Mesenchymal stem cell (in vitro differentiated cells and primary cell): ENCODE results near the gene AVP.

Source experiments
- DNase-seq: peaks from one replicate; pipeline ENCODE4 v3.0.0-alpha.2; 2013
- H2AFZ ChIP-seq: one replicate; pipeline ENCODE4 v1.6.1; 2013; ENCODE audit warnings: low read depth, mild to moderate bottlenecking, control low read depth, inconsistent platforms, low read length, moderate library complexity
- H2AK5ac ChIP-seq: 2 replicates; pipeline ENCODE4 v1.6.1; 2013; ENCODE audit warnings: low read length, moderate library complexity, mild to moderate bottlenecking, inconsistent platforms; ENCODE audit not compliant: severe bottlenecking
- H2BK120ac ChIP-seq: one replicate; pipeline ENCODE4 v1.6.1; 2013; ENCODE audit warnings: low read depth, mild to moderate bottlenecking, inconsistent platforms, low read length, moderate library complexity
- H2BK12ac ChIP-seq, 2 experiments: one replicate each; pipeline ENCODE4 v1.6.1; 2013; ENCODE audit warnings: inconsistent platforms in 2 of 2, low read length in 2 of 2, mild to moderate bottlenecking in 2 of 2, moderate library complexity in 2 of 2, control low read depth in 1 of 2
- H2BK15ac ChIP-seq: one replicate; pipeline ENCODE4 v1.6.1; 2013; ENCODE audit warnings: mild to moderate bottlenecking, low read depth, inconsistent platforms; ENCODE audit not compliant: poor library complexity, severe bottlenecking
- H2BK5ac ChIP-seq: 2 replicates; pipeline ENCODE4 v1.6.1; 2013; ENCODE audit warnings: low read depth, mild to moderate bottlenecking, low read length, control low read depth, inconsistent platforms; ENCODE audit not compliant: poor library complexity, severe bottlenecking
- H3K14ac ChIP-seq, 2 experiments: one replicate each; pipeline ENCODE4 v1.6.1; 2013; ENCODE audit warnings: inconsistent platforms in 2 of 2, low read length in 2 of 2, control low read depth in 1 of 2, mild to moderate bottlenecking in 1 of 2, moderate library complexity in 1 of 2
- H3K18ac ChIP-seq, 2 experiments: one replicate each; pipeline ENCODE4 v1.6.1; 2013; ENCODE audit warnings: inconsistent platforms in 2 of 2, low read length in 2 of 2, control low read depth in 1 of 2, low read depth in 1 of 2, mild to moderate bottlenecking in 1 of 2
- H3K23ac ChIP-seq, 2 experiments: one replicate each; pipeline ENCODE4 v1.6.1; 2013; ENCODE audit warnings: inconsistent platforms in 2 of 2, low read length in 2 of 2, mild to moderate bottlenecking in 2 of 2, moderate library complexity in 2 of 2, control low read depth in 1 of 2
- H3K27ac ChIP-seq: 2 replicates; pipeline ENCODE4 v1.5.1; 2013; ENCODE audit warnings: mild to moderate bottlenecking, moderate library complexity, low read length, control low read depth, inconsistent platforms; ENCODE audit not compliant: poor library complexity, severe bottlenecking
- H3K27me3 ChIP-seq, 2 experiments: 2 replicates each; pipeline versions ENCODE4 v1.6.1 to v1.7.0; 2013; ENCODE audit warnings: low read length in 2 of 2, mild to moderate bottlenecking in 2 of 2, moderate library complexity in 2 of 2, control low read depth in 1 of 2, inconsistent platforms in 1 of 2; ENCODE audit not compliant: control insufficient read depth in 1 of 2, insufficient read depth in 1 of 2
- H3K36me3 ChIP-seq, 2 experiments: 2 replicates each; pipeline versions ENCODE4 v1.6.1 to v1.7.0; 2013; ENCODE audit warnings: low read length in 2 of 2, control low read depth in 1 of 2, inconsistent platforms in 1 of 2, low read depth in 1 of 2, mild to moderate bottlenecking in 1 of 2; ENCODE audit not compliant: insufficient read depth in 2 of 2, control insufficient read depth in 1 of 2
- H3K4ac ChIP-seq, 2 experiments: one replicate each; pipeline ENCODE4 v1.6.1; 2013; ENCODE audit warnings: inconsistent platforms in 2 of 2, low read length in 2 of 2, mild to moderate bottlenecking in 2 of 2, moderate library complexity in 2 of 2, control low read depth in 1 of 2, low read depth in 1 of 2
- H3K4me1 ChIP-seq: 2 replicates; pipeline ENCODE4 v1.6.1; 2013; ENCODE audit warnings: low read depth, low read length, control low read depth; ENCODE audit not compliant: control insufficient read depth, insufficient read depth
- H3K4me2 ChIP-seq: 2 replicates; pipeline ENCODE4 v1.6.1; 2013; ENCODE audit warnings: low read length, mild to moderate bottlenecking, inconsistent platforms; ENCODE audit not compliant: poor library complexity, severe bottlenecking
- H3K4me3 ChIP-seq, 2 experiments: 2 replicates each; pipeline versions ENCODE4 v1.5.1 to v1.7.0; 2013; ENCODE audit warnings: low read length in 2 of 2, mild to moderate bottlenecking in 2 of 2, control low read depth in 1 of 2, low read depth in 1 of 2; ENCODE audit not compliant: insufficient read depth in 1 of 2
- H3K79me1 ChIP-seq: replicated peaks from 2 replicates; pipeline ENCODE4 v1.6.1; 2013; ENCODE audit warnings: mild to moderate bottlenecking, control low read depth, low read length, inconsistent platforms; ENCODE audit not compliant: poor library complexity, severe bottlenecking
- H3K9ac ChIP-seq: 2 replicates; pipeline ENCODE4 v1.7.0; 2013; ENCODE audit warnings: mild to moderate bottlenecking, low read length, moderate library complexity
- H3K9me3 ChIP-seq: 2 replicates; pipeline ENCODE4 v1.7.0; 2013; ENCODE audit warnings: mild to moderate bottlenecking, low read length; ENCODE audit not compliant: control insufficient read depth
- H4K8ac ChIP-seq: one replicate; pipeline ENCODE4 v1.6.1; 2013; ENCODE audit warnings: inconsistent platforms, mild to moderate bottlenecking, low read length, moderate library complexity
- H4K91ac ChIP-seq: one replicate; pipeline ENCODE4 v1.6.1; 2013; ENCODE audit warnings: mild to moderate bottlenecking, low read length, inconsistent platforms
- WGBS: methylation state at CpG from one replicate; pipeline ENCODE4 v1.1.7; 2013; ENCODE audit warnings: mixed read lengths; 5-methylcytosine and 5-hydroxymethylcytosine counted together

The AVP gene

DNA sequence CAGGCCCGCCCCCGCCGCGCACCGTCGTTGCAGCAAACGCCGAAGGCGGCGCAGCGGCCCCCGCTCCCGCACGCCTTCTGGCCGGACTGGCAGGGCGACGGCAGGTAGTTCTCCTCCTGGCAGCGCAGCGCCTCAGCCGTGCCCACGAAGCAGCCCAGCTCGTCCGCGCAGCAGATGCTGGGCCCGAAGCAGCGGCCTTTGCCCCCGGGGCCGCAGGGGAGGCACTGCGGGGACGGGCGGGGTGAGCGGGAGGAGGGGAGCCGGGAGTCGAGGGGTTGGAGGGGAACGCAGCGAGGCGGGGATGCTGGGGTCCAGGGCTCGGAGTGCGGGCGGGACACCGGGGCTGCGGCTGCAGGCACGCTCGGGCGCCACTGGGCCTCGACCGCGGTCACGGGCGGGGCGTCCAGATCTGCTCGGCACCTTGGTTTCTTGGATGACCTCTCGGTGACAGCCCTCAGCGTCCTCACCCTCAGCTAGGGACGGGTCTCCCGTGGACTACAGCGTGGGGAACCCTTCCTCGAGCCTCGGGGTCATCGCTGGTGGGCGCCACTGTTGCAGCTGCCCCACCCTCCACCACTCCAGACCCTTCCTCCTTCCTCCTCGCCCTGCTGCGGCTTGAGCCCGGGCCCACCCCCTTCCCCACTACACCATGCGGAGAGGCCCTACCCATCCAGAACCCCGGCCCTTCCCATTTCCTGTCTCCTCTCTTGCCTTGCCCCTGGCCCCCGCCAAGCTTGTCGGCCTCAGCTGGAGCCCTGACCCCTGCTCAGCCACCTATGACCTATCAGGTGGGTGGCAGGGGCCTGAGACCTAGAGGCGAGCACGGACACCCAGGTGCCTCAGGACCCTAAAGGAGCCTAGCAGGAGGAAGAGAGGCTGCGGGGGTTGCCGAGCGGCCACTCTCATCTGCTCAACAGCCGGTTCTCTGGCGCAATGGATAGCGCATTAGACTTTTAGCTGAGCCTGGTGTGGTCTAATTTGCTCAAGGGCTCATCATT lies 1.3 kb downstream of the AVP start:
- 15% methylated on average over 69 of the region's 76 CpGs for WGBS
- Histone ChIP-seq H2AK5ac (no peak overlapping the region), H3K14ac (no peak overlapping the region)

GRCh38 chr20:3082306-3082951 lies 2.1 kb downstream of the AVP start:
- Histone ChIP-seq H3K14ac (peak overlapping the region in 1 of 2 experiments; percentile 65), H3K18ac (peak overlapping the region in 1 of 2 experiments; percentile 48), H3K9me3 (no peaks in the 10 kb centered on the region), H2AFZ (no peak overlapping the region), H2BK5ac (no peak overlapping the region), H3K9ac (no peak overlapping the region), H3K4ac (no peak overlapping the region), H3K4me3 (peak overlapping the region in 1 of 2 experiments; percentile 45), H3K79me1 (no peaks in the 10 kb centered on the region), H3K36me3 (peaks cover 0 to 7% of the 10 kb centered on the region in 2 experiments), H3K4me2 (peak overlapping the region; percentile 80), H4K91ac (no peak overlapping the region), H3K27ac (no peak overlapping the region), H4K8ac (no peak overlapping the region), H2BK12ac (no peak overlapping the region), H2BK120ac (no peak overlapping the region), H3K23ac (peak overlapping the region in 1 of 2 experiments; percentile 80), H3K27me3 (peaks cover 23 to 57% of the 10 kb centered on the region in 2 experiments), H3K4me1 (peaks cover 18% of the 10 kb centered on the region), H2AK5ac (no peak overlapping the region), H2BK15ac (no peak overlapping the region)
- peak; percentile 23 for DNase-seq
- 14% methylated on average over 33 of the region's 71 CpGs for WGBS

More for the DNA sequence above, 1.3 kb downstream of the AVP start:
- peaks cover 0 to 7% of the 10 kb centered on the region in 2 experiments for H3K36me3 ChIP-seq
- H3K79me1 ChIP-seq: no peaks in the 10 kb centered on the region
- H4K8ac ChIP-seq: no peak overlapping the region
- peak overlapping the region; percentile 65 for H3K4me2 ChIP-seq
- H3K27me3 ChIP-seq: peaks cover 26 to 54% of the 10 kb centered on the region in 2 experiments
- H3K9me3 ChIP-seq: no peaks in the 10 kb centered on the region
- no peak overlapping the region for H4K91ac ChIP-seq
- no peak for DNase-seq
- H3K18ac ChIP-seq: no peak overlapping the region
- H2BK120ac ChIP-seq: no peak overlapping the region
- H3K27ac ChIP-seq: no peak overlapping the region
- H3K23ac ChIP-seq: peak overlapping the region in 1 of 2 experiments; percentile 93
- H3K9ac ChIP-seq: no peak overlapping the region
- H2BK12ac ChIP-seq: no peak overlapping the region
- no peak overlapping the region for H2AFZ ChIP-seq
- no peak overlapping the region for H2BK5ac ChIP-seq
- peaks cover 18% of the 10 kb centered on the region for H3K4me1 ChIP-seq
- H2BK15ac ChIP-seq: no peak overlapping the region
- H3K4ac ChIP-seq: no peak overlapping the region
- no peak overlapping the region for H3K4me3 ChIP-seq

GRCh38 chr20:3081641-3082040 lies 2.9 kb downstream of the AVP start:
- Histone ChIP-seq H3K9me3 (no peaks in the 10 kb centered on the region), H2BK5ac (no peak overlapping the region), H3K27ac (no peak overlapping the region), H4K8ac (no peak overlapping the region), H3K36me3 (peaks cover 0 to 7% of the 10 kb centered on the region in 2 experiments), H3K4me1 (peaks cover 18% of the 10 kb centered on the region), H3K18ac (no peak overlapping the region), H2AFZ (no peak overlapping the region), H4K91ac (no peak overlapping the region), H2BK120ac (no peak overlapping the region), H2AK5ac (no peak overlapping the region), H2BK12ac (no peak overlapping the region), H3K4me3 (no peak overlapping the region), H3K79me1 (no peaks in the 10 kb centered on the region), H3K9ac (no peak overlapping the region), H2BK15ac (no peak overlapping the region), H3K27me3 (peaks cover 23 to 61% of the 10 kb centered on the region in 2 experiments), H3K23ac (no peak overlapping the region), H3K4ac (no peak overlapping the region), H3K14ac (no peak overlapping the region), H3K4me2 (no peak overlapping the region)
- 92% methylated on average over 11 of the region's 11 CpGs for WGBS
- DNase-seq: no peak

DNA sequence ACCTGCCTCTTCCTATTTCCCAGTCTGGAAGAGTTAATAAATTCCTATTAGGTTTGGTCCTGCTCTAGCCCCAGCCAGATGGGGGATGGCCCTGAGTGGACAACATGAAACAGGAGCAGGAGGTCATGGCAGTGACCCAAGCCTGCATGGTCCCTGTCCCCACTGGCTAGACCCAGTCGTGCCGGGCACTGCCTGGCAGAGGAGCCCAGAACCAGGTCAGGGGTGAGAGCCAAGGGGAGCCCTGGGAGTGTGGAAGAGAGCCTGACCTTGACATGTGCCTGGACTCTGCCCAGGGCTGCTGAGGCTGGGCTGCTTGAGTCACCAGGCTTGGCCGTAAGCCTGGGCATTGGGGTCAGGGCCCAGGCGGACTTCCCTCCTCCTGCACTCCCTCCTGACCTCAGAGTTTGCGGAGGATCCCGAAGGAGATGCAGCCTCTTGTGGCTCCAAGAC lies 3.6 kb downstream of the AVP start:
- H3K27ac ChIP-seq: no peak overlapping the region
- H3K4me2 ChIP-seq: no peak overlapping the region
- H3K9ac ChIP-seq: no peak overlapping the region
- H3K9me3 ChIP-seq: no peaks in the 10 kb centered on the region
- H2BK5ac ChIP-seq: no peak overlapping the region
- H3K4me1 ChIP-seq: peaks cover 18% of the 10 kb centered on the region
- DNase-seq: no peak
- H2AK5ac ChIP-seq: no peak overlapping the region
- no peak overlapping the region for H2BK120ac ChIP-seq
- H3K36me3 ChIP-seq: peaks cover 0 to 7% of the 10 kb centered on the region in 2 experiments
- peaks cover 23 to 63% of the 10 kb centered on the region in 2 experiments for H3K27me3 ChIP-seq
- H3K4me3 ChIP-seq: no peak overlapping the region
- no peak overlapping the region for H3K14ac ChIP-seq
- no peaks in the 10 kb centered on the region for H3K79me1 ChIP-seq
- H2BK15ac ChIP-seq: no peak overlapping the region
- H3K18ac ChIP-seq: no peak overlapping the region
- peak overlapping the region; percentile 7 for H4K8ac ChIP-seq
- H4K91ac ChIP-seq: no peak overlapping the region
- H3K4ac ChIP-seq: no peak overlapping the region
- H2BK12ac ChIP-seq: no peak overlapping the region
- 72% methylated on average over 6 of the region's 6 CpGs for WGBS
- H2AFZ ChIP-seq: no peak overlapping the region
- no peak overlapping the region for H3K23ac ChIP-seq
